Natural killer cell (primary cell): ENCODE measurements around the gene IRS1. TPM values are rescaled to one million over a fixed set of nuclear protein-coding genes. Genes with fewer than 3 reads are reported as not detected.

ENCODE experiments used
- ATAC-seq, 3 donors: fragments of 150-1000 bp in 2 of 3; fragments of 200-7000 bp in 1 of 3; cut with Tn5 transposase; 1 replicate in 1 of 3; 2 replicates in 2 of 3; pipeline ENCODE4 v1.10.0; 2021; ENCODE audit warnings: mild to moderate bottlenecking in 2 of 3, moderate library complexity in 2 of 3
- DNase-seq, 2 donors: peaks; one replicate each; pipeline versions ENCODE4 v3.0.0 to v3.0.0-alpha.2; 2013 to 2021; ENCODE audit warnings: mixed read lengths in 1 of 2
- H3K27ac ChIP-seq: one replicate; pipeline ENCODE4 v1.5.1; 2013; ENCODE audit warnings: mild to moderate bottlenecking, low read length
- H3K27me3 ChIP-seq: one replicate; pipeline ENCODE4 v1.6.1; 2013; ENCODE audit warnings: low read length; ENCODE audit not compliant: control insufficient read depth, insufficient read depth
- H3K36me3 ChIP-seq: one replicate; pipeline ENCODE4 v1.6.1; 2013; ENCODE audit warnings: low read length; ENCODE audit not compliant: control insufficient read depth, insufficient read depth
- H3K4me1 ChIP-seq: one replicate; pipeline ENCODE4 v1.6.1; 2013; ENCODE audit warnings: low read length; ENCODE audit not compliant: control insufficient read depth, insufficient read depth
- H3K4me3 ChIP-seq: one replicate; pipeline ENCODE4 v1.5.1; 2013; ENCODE audit warnings: low read length
- H3K9me3 ChIP-seq: one replicate; pipeline ENCODE4 v1.6.1; 2013; ENCODE audit warnings: low read length; ENCODE audit not compliant: control insufficient read depth, insufficient read depth
- H3K27ac Mint-ChIP-seq, 2 donors: one replicate each; pipeline ENCODE4 v1.8.0; 2022; ENCODE audit warnings: mild to moderate bottlenecking in 2 of 2, mixed read lengths in 2 of 2, moderate library complexity in 1 of 2
- H3K27me3 Mint-ChIP-seq, 2 donors: one replicate each; pipeline ENCODE4 v1.8.0; 2022; ENCODE audit warnings: low read depth in 2 of 2, mixed read lengths in 2 of 2
- H3K36me3 Mint-ChIP-seq: one replicate; pipeline ENCODE4 v1.8.0; 2022; ENCODE audit warnings: mixed read lengths
- H3K4me1 Mint-ChIP-seq, 2 donors: one replicate each; pipeline ENCODE4 v1.8.0; 2022; ENCODE audit warnings: mixed read lengths in 2 of 2
- H3K4me3 Mint-ChIP-seq: one replicate; pipeline ENCODE4 v1.8.0; 2022; ENCODE audit warnings: mild to moderate bottlenecking, moderate library complexity, mixed read lengths
- H3K9me3 Mint-ChIP-seq, 2 donors: one replicate each; pipeline ENCODE4 v1.8.0; 2022; ENCODE audit warnings: mixed read lengths in 2 of 2
- WGBS: methylation state at CpG from one replicate; pipeline ENCODE4 v1.1.7; 2013; ENCODE audit warnings: missing lambda C conversion rate; ENCODE audit not compliant: insufficient coverage; 5-methylcytosine and 5-hydroxymethylcytosine counted together
- intact Hi-C: fragments of 100-400 bp; cut with micrococcal nuclease; formaldehyde crosslinking; loops from one replicate; pipeline ENCODE4 v1.14.2; 2022
- total RNA-seq, 4 donors: library from RNA; stranded (reverse); fragments of 120-200 nt in 1 of 4; gene quantifications; one replicate each; pipeline versions ENCODE4 v1.2.3 to v1.2.4, GENCODE V29; 2013 to 2022
- TF ChIP-seq, protein P1 (sequence below): fragments of 200-600 bp; IDR thresholded peaks from one replicate; pipeline ENCODE4 v1.8.0; 2022; ENCODE audit warnings: antibody characterized with exemption

IRS1 gene
- total RNA-seq, 3 donors from 2014 or later (not counting 1 experiment from before 2014, with no cell fraction given): 0.09 to 0.55 (median 0.36) TPM

DNA sequence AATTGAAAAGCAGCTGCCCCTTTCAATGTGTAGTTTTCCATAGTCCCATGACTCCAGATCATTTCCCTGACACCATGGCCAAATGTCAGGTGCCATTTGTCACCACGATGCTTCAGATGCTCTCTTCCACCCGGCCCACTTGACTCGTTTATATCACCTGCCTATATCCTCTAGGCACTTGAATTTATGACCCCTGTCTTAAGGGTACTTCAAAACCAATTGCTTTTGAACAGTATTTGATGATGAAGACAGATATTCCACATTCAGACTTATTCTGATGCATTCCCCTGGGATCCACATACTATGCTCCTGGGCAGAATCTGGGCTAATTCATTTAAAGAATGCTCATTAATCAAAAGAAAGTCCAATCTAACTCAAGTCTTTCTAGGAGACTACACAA is 19.3 kb upstream of the IRS1 start:
- Histone ChIP-seq H3K4me3 (no peak overlapping the region), H3K36me3 (no peaks in the 10 kb centered on the region), H3K9me3 (no peaks in the 10 kb centered on the region), H3K27me3 (no peaks in the 10 kb centered on the region), H3K27ac (no peak overlapping the region), H3K4me1 (no peaks in the 10 kb centered on the region)
- 68% methylated on average over 3 of the region's 3 CpGs for WGBS
- ATAC-seq (no peak), DNase-seq (no peak)
- peaks cover 23 to 38% of the 10 kb centered on the region in 2 donors for H3K27me3 Mint-ChIP-seq
- TF ChIP-seq, protein P1, sequence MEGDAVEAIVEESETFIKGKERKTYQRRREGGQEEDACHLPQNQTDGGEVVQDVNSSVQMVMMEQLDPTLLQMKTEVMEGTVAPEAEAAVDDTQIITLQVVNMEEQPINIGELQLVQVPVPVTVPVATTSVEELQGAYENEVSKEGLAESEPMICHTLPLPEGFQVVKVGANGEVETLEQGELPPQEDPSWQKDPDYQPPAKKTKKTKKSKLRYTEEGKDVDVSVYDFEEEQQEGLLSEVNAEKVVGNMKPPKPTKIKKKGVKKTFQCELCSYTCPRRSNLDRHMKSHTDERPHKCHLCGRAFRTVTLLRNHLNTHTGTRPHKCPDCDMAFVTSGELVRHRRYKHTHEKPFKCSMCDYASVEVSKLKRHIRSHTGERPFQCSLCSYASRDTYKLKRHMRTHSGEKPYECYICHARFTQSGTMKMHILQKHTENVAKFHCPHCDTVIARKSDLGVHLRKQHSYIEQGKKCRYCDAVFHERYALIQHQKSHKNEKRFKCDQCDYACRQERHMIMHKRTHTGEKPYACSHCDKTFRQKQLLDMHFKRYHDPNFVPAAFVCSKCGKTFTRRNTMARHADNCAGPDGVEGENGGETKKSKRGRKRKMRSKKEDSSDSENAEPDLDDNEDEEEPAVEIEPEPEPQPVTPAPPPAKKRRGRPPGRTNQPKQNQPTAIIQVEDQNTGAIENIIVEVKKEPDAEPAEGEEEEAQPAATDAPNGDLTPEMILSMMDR: no peak
- no peak overlapping the region for H3K27ac Mint-ChIP-seq
- H3K36me3 Mint-ChIP-seq: no peaks in the 10 kb centered on the region
- intact Hi-C loops: no loop called here
- H3K4me3 Mint-ChIP-seq: no peak overlapping the region
- H3K9me3 Mint-ChIP-seq: no peaks in the 10 kb centered on the region
- no peaks in the 10 kb centered on the region for H3K4me1 Mint-ChIP-seq

DNA sequence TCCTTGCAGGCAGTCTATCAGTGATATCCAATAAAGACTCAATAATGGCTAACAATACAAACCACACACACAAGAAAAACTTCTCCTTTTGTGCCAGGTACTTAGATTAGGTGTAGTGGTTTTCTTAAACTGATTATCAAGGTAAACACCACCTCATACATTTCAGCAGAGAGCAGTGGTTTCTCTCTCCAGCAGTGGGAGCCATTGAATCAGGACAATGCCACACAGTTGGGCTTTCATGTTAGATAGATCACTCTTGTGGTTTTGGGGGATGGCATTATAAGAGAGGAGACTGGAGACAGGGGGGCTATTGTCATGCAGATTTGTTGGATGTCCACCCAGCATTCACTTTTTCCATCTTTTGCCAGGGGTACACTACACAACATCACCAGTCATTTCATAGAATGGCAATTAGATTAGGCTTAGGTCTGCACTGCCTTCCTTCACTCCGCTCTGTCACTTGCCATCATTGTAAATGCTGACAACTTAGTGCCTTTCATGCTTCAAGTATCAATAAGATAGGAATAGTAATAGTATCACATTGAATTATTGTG is 13.6 kb upstream of the IRS1 start:
- H3K27ac ChIP-seq: no peak overlapping the region
- H3K4me3 ChIP-seq: no peak overlapping the region
- Mint-ChIP-seq H3K4me1 (no peaks in the 10 kb centered on the region), H3K9me3 (no peaks in the 10 kb centered on the region), H3K4me3 (no peak overlapping the region), H3K27ac (no peak overlapping the region), H3K27me3 (peaks cover 32 to 56% of the 10 kb centered on the region in 2 donors), H3K36me3 (no peaks in the 10 kb centered on the region)
- no peaks in the 10 kb centered on the region for H3K4me1 ChIP-seq
- H3K27me3 ChIP-seq: peaks cover 10% of the 10 kb centered on the region
- intact Hi-C loops: no loop called here
- 88% methylated on average over 1 of the region's 1 CpG for WGBS
- TF ChIP-seq, protein P1: no peak
- no peaks in the 10 kb centered on the region for H3K9me3 ChIP-seq
- no peaks in the 10 kb centered on the region for H3K36me3 ChIP-seq
- peak in 1 of 2 donors; percentile 30 for DNase-seq
- ATAC-seq: no peak

DNA sequence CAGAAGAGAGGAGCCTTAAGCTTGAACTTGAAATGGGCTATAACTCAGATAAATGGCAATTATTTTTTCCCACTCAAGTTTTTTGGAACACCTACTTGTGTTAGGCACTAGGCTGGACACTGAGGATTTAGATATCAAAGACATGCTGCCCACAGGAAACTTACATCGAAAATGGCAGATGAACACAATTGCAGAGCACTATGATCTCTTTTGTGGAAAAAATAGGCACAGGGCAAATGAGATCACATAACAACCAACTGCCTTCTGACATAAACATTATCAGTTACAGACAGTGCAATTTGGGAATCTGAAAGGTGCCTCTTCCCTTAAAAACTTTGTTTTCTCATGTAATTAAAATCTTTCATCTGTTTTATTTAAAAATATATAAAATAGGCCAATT is 3.8 kb upstream of the IRS1 start:
- H3K36me3 ChIP-seq: no peaks in the 10 kb centered on the region
- no peak overlapping the region for H3K27ac ChIP-seq
- WGBS: 79% methylated on average over 1 of the region's 1 CpG
- peaks cover 39 to 62% of the 10 kb centered on the region in 2 donors for H3K27me3 Mint-ChIP-seq
- H3K4me3 Mint-ChIP-seq: no peak overlapping the region
- no peak overlapping the region for H3K4me3 ChIP-seq
- intact Hi-C loops: no loop called here
- no peak for DNase-seq
- no peaks in the 10 kb centered on the region for H3K36me3 Mint-ChIP-seq
- H3K9me3 Mint-ChIP-seq: no peaks in the 10 kb centered on the region
- peaks cover 9 to 19% of the 10 kb centered on the region in 2 donors for H3K4me1 Mint-ChIP-seq
- peaks cover 27% of the 10 kb centered on the region for H3K4me1 ChIP-seq
- TF ChIP-seq, protein P1: no peak
- H3K9me3 ChIP-seq: no peaks in the 10 kb centered on the region
- ATAC-seq: no peak
- no peak overlapping the region for H3K27ac Mint-ChIP-seq
- peaks cover 30% of the 10 kb centered on the region for H3K27me3 ChIP-seq

DNA sequence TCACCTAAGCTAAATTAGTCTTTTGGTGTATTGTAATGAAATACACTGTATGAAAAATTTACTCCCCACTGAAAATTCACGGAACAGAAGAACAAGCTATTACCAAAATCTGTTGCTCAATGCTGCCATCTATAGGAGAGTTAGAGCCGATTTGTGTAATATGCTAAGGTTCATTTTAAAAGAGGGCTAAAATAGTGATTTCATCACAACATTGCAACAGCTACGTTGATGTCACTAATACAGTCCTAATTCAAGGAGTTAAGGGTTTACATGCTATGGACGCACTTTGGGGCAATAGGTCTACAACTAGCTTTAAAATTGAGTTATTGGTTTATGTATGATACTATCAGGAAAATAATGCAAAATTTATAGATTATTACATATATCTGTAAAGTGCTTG is 3.0 kb upstream of the IRS1 start:
- Mint-ChIP-seq H3K4me3 (no peak overlapping the region), H3K27me3 (peaks cover 39 to 54% of the 10 kb centered on the region in 2 donors), H3K36me3 (no peaks in the 10 kb centered on the region), H3K4me1 (peaks cover 9 to 19% of the 10 kb centered on the region in 2 donors), H3K27ac (no peak overlapping the region), H3K9me3 (no peaks in the 10 kb centered on the region)
- no CpG with 5 or more reads among the region's 4 CpGs for WGBS
- no peaks in the 10 kb centered on the region for H3K9me3 ChIP-seq
- peaks cover 32% of the 10 kb centered on the region for H3K4me1 ChIP-seq
- H3K27me3 ChIP-seq: peaks cover 36% of the 10 kb centered on the region
- H3K4me3 ChIP-seq: no peak overlapping the region
- DNase-seq: peak in 1 of 2 donors; percentile 86
- intact Hi-C loops: loop anchor here (1.0 kb wide), 1 partner anchor 1134 kb away; no protein-coding TSS in a partner anchor
- peak; percentile 42 to 50 (median 42) for ATAC-seq
- no peaks in the 10 kb centered on the region for H3K36me3 ChIP-seq
- no peak overlapping the region for H3K27ac ChIP-seq
- TF ChIP-seq, protein P1: peak; percentile 85
